Panc1 (cell line): Measurements from ENCODE around the gene SEC61G.

Source experiments
- CTCF ChIP-seq: fragments of 450-650 bp; IDR thresholded peaks from 2 replicates; pipeline ENCODE4 v1.5.1; 2017; ENCODE audit warnings: mild to moderate bottlenecking
- POLR2AphosphoS5 ChIP-seq: IDR thresholded peaks from 2 replicates; pipeline ENCODE4 v1.6.1; 2012; ENCODE audit warnings: mild to moderate bottlenecking, low read depth, low read length, moderate library complexity
- REST ChIP-seq, 2 experiments: IDR thresholded peaks; 2 replicates each; pipeline ENCODE4 v1.6.1; 2011 to 2012; ENCODE audit warnings: low read depth in 2 of 2, control low read depth in 1 of 2, low read length in 1 of 2, mild to moderate bottlenecking in 1 of 2, moderate library complexity in 1 of 2; ENCODE audit not compliant: insufficient read depth in 1 of 2
- SIN3A ChIP-seq: IDR thresholded peaks from 2 replicates; pipeline ENCODE4 v1.6.1; 2012; ENCODE audit warnings: low read depth, mild to moderate bottlenecking, low read length, moderate library complexity, borderline replicate concordance; ENCODE audit not compliant: insufficient read depth
- TCF7L2 ChIP-seq: IDR thresholded peaks from 2 replicates; pipeline ENCODE4 v1.6.1; 2011; ENCODE audit warnings: mild to moderate bottlenecking, low read depth, low read length, inconsistent platforms

GRCh38 chr7:54782829-54783228, 23.8 kb upstream of the SEC61G start:
- TF ChIP-seq CTCF (no peak), POLR2AphosphoS5 (no peak), TCF7L2 (no peak), REST (IDR thresholded peaks at IDR 0.05; ENCODE audit: insufficient read depth in 1 of 2, low read depth in 2 of 2, low read length in 1 of 2) (no peak), SIN3A (no peak)
